OCI-LY1 (cell line): ENCODE measurements around the gene FBXO3.

ENCODE experiments used
- H2AFZ ChIP-seq: fragments of 200-600 bp; sonication (generic), shearing (Covaris generic); 2 replicates; pipeline ENCODE4 v1.6.0; 2014; ENCODE audit warnings: antibody characterized with exemption, mild to moderate bottlenecking, low read length
- H3F3A ChIP-seq: fragments of 200-600 bp; sonication (generic), shearing (Covaris generic); 2 replicates; pipeline ENCODE4 v1.6.0; 2014; ENCODE audit warnings: mild to moderate bottlenecking, antibody characterized with exemption, low read length, moderate library complexity; ENCODE audit not compliant: insufficient read depth
- H3K27ac ChIP-seq: fragments of 200-600 bp; sonication (generic); 2 replicates; pipeline ENCODE4 v1.5.1; 2014; ENCODE audit warnings: low read length, mixed run types, mild to moderate bottlenecking, low read depth; ENCODE audit not compliant: poor library complexity, severe bottlenecking
- H3K27me3 ChIP-seq: fragments of 200-600 bp; sonication (generic); 2 replicates; pipeline ENCODE4 v1.6.0; 2014; ENCODE audit warnings: antibody characterized with exemption, mild to moderate bottlenecking, low read length, moderate library complexity; ENCODE audit not compliant: insufficient read depth
- H3K36me3 ChIP-seq: fragments of 200-600 bp; sonication (generic); 2 replicates; pipeline ENCODE4 v1.6.1; 2014; ENCODE audit warnings: mild to moderate bottlenecking, antibody characterized with exemption, low read length, moderate library complexity, mixed read lengths; ENCODE audit not compliant: insufficient read depth
- H3K4me1 ChIP-seq: fragments of 200-600 bp; sonication (generic); 2 replicates; pipeline ENCODE4 v1.5.1; 2014; ENCODE audit warnings: mild to moderate bottlenecking, low read length, moderate library complexity; ENCODE audit not compliant: insufficient read depth, severe bottlenecking
- H3K4me2 ChIP-seq: fragments of 200-600 bp; sonication (generic), shearing (Covaris generic); 2 replicates; pipeline ENCODE4 v1.6.1; 2014; ENCODE audit warnings: low read length
- H3K4me3 ChIP-seq: fragments of 200-600 bp; sonication (generic); 2 replicates; pipeline ENCODE4 v1.5.1; 2014; ENCODE audit warnings: low read length, low read depth, mild to moderate bottlenecking, mixed read lengths; ENCODE audit not compliant: poor library complexity, severe bottlenecking
- H3K79me2 ChIP-seq: fragments of 200-600 bp; shearing (Covaris generic); 2 replicates; pipeline ENCODE4 v1.6.1; 2016; ENCODE audit warnings: mixed run types, low read length, mixed read lengths; ENCODE audit not compliant: insufficient read depth
- H3K9ac ChIP-seq: fragments of 200-600 bp; sonication (generic), shearing (Covaris generic); 2 replicates; pipeline ENCODE4 v1.6.1; 2014; ENCODE audit warnings: mild to moderate bottlenecking, low read length, mixed read lengths
- H3K9me2 ChIP-seq: fragments of 200-600 bp; sonication (generic), shearing (Covaris generic); 2 replicates; pipeline ENCODE4 v1.6.1; 2014; ENCODE audit warnings: low read depth, mild to moderate bottlenecking, low read length, mixed read lengths
- H3K9me3 ChIP-seq: fragments of 200-600 bp; shearing (Covaris generic); 2 replicates; pipeline ENCODE4 v1.6.1; 2014; ENCODE audit warnings: low read length, mixed read lengths
- H4K20me1 ChIP-seq: fragments of 200-600 bp; sonication (generic), shearing (Covaris generic); 2 replicates; pipeline ENCODE4 v1.6.0; 2016; ENCODE audit warnings: mild to moderate bottlenecking, low read length; ENCODE audit not compliant: insufficient read depth
- CTCF ChIP-seq: fragments of 200-600 bp; sonication (generic), shearing (Covaris generic); IDR thresholded peaks from 2 replicates; pipeline ENCODE4 v1.5.1; 2017; ENCODE audit warnings: mild to moderate bottlenecking, antibody characterized with exemption, low read length, moderate library complexity, mixed read lengths
- EZH2 ChIP-seq: fragments of 200-600 bp; sonication (generic), shearing (Covaris generic); IDR thresholded peaks from 2 replicates; pipeline ENCODE4 v1.8.0; 2017; ENCODE audit warnings: borderline replicate concordance, mixed run types, mild to moderate bottlenecking, antibody characterized with exemption, low read length, moderate library complexity, mixed read lengths

Gene FBXO3

GRCh38 chr11:33691066-33691864, 83.1 kb downstream of the FBXO3 start:
- no peaks in the 10 kb centered on the region for H3K9me2 ChIP-seq
- no peaks in the 10 kb centered on the region for H3K9me3 ChIP-seq
- no peaks in the 10 kb centered on the region for H3K27me3 ChIP-seq
- no peaks in the 10 kb centered on the region for H3F3A ChIP-seq
- no peaks in the 10 kb centered on the region for H4K20me1 ChIP-seq
- no peak overlapping the region for H3K4me3 ChIP-seq
- H3K4me1 ChIP-seq, result peaks cover 5% of the 10 kb centered on the region
- no peak overlapping the region for H2AFZ ChIP-seq
- TF ChIP-seq CTCF (no peak), EZH2 (no peak)
- H3K36me3 ChIP-seq, result no peaks in the 10 kb centered on the region
- H3K4me2 ChIP-seq, result no peak overlapping the region
- H3K9ac ChIP-seq, result no peak overlapping the region
- no peaks in the 10 kb centered on the region for H3K79me2 ChIP-seq
- no peak overlapping the region for H3K27ac ChIP-seq
